H1 (cell line): ENCODE data around the gene MBNL2. TPM values are rescaled to one million over a fixed set of nuclear protein-coding genes. Genes with fewer than 3 reads are reported as not detected.

Experiments used
- CTCF ChIA-PET: fragments of 300-600 bp; sonication (Branson Sonifier 250); formaldehyde crosslinking; loops from one replicate; lab custom pipeline; 2021; ENCODE audit not compliant: partially characterized antibody; lab: Charles Lee
- POLR2A ChIA-PET: fragments of 300-600 bp; sonication (Branson Sonifier 250); formaldehyde crosslinking; loops from one replicate; lab custom pipeline; 2021; ENCODE audit warnings: inconsistent platforms; ENCODE audit not compliant: partially characterized antibody; lab: Charles Lee
- DNase-seq, 2 experiments: peaks; one replicate each; pipeline versions ENCODE4 v3.0.0 to v3.0.0-alpha.2; 2010 to 2022; ENCODE audit warnings: low spot score in 2 of 2, low read depth in 1 of 2, mixed read lengths in 1 of 2
- FAIRE-seq: peaks from 2 replicates; lab custom pipeline; 2011; peaks lifted over from hg19 to GRCh38; lab: Jason Lieb, UNC
- H2AFZ ChIP-seq: 2 replicates; pipeline ENCODE4 v1.8.1; 2012; ENCODE audit warnings: low read length, inconsistent platforms
- H2AK5ac ChIP-seq: 2 replicates; pipeline ENCODE4 v1.6.1; 2013; ENCODE audit warnings: low read depth, low read length
- H2BK120ac ChIP-seq: replicated peaks from 2 replicates; pipeline ENCODE3; 2013; ENCODE audit warnings: low read depth, low read length, inconsistent platforms
- H2BK12ac ChIP-seq: 2 replicates; pipeline ENCODE4 v1.6.1; 2013; ENCODE audit warnings: low read depth, low read length
- H2BK15ac ChIP-seq: 2 replicates; pipeline ENCODE4 v1.6.1; 2013; ENCODE audit warnings: low read length
- H2BK20ac ChIP-seq: 2 replicates; pipeline ENCODE4 v1.6.1; 2013; ENCODE audit warnings: low read length
- H2BK5ac ChIP-seq: 2 replicates; pipeline ENCODE4 v1.6.1; 2013; ENCODE audit warnings: low read depth, low read length
- H3K14ac ChIP-seq: 2 replicates; pipeline ENCODE4 v1.6.1; 2013; ENCODE audit warnings: inconsistent platforms; ENCODE audit not compliant: insufficient read length
- H3K18ac ChIP-seq: 2 replicates; pipeline ENCODE4 v1.6.1; 2013; ENCODE audit warnings: low read length; ENCODE audit errors: extremely low read depth
- H3K23ac ChIP-seq: 2 replicates; pipeline ENCODE4 v1.6.1; 2013; ENCODE audit warnings: inconsistent platforms; ENCODE audit not compliant: insufficient read length
- H3K23me2 ChIP-seq: 2 replicates; pipeline ENCODE4 v1.6.1; 2013; ENCODE audit warnings: low read depth, low read length
- H3K27ac ChIP-seq: 2 replicates; pipeline ENCODE4 v1.6.1; 2011; ENCODE audit warnings: low read depth, low read length, inconsistent platforms
- H3K27me3 ChIP-seq, 4 experiments: replicated peaks in 1 of 4; 1 replicate in 1 of 4; 2 replicates in 3 of 4; pipeline versions ENCODE4 v1.6.1 to v1.8.1; 2011 to 2013; ENCODE audit warnings: low read length in 3 of 4, mild to moderate bottlenecking in 3 of 4, inconsistent platforms in 2 of 4, mixed read lengths in 2 of 4, moderate library complexity in 1 of 4; ENCODE audit not compliant: control insufficient read depth in 3 of 4, insufficient read depth in 3 of 4; ENCODE audit errors: extremely low read depth in 1 of 4
- H3K36me3 ChIP-seq, 4 experiments: 2 replicates each; pipeline versions ENCODE4 v1.6.1 to v1.8.1; 2011 to 2013; ENCODE audit warnings: mild to moderate bottlenecking in 4 of 4, low read length in 3 of 4, moderate library complexity in 2 of 4, control low read depth in 1 of 4, inconsistent platforms in 1 of 4; ENCODE audit not compliant: insufficient read depth in 4 of 4, control insufficient read depth in 2 of 4
- H3K4ac ChIP-seq: replicated peaks from 2 replicates; pipeline ENCODE3; 2013; ENCODE audit warnings: low read length, low read depth, mixed read lengths, inconsistent platforms; ENCODE audit not compliant: insufficient read length
- H3K4me1 ChIP-seq, 4 experiments: replicated peaks in 1 of 4; 1 replicate in 1 of 4; 2 replicates in 3 of 4; pipeline versions ENCODE4 v1.6.1 to v1.8.1; 2011 to 2013; ENCODE audit warnings: low read length in 3 of 4, inconsistent platforms in 2 of 4, mixed read lengths in 1 of 4; ENCODE audit not compliant: insufficient read depth in 4 of 4, control insufficient read depth in 3 of 4
- H3K4me2 ChIP-seq, 2 experiments: 2 replicates each; pipeline versions ENCODE4 v1.6.1 to v1.8.1; 2011 to 2013; ENCODE audit warnings: low read depth in 2 of 2, low read length in 2 of 2, control low read depth in 1 of 2, inconsistent platforms in 1 of 2, mild to moderate bottlenecking in 1 of 2; ENCODE audit not compliant: insufficient read depth in 1 of 2
- H3K4me3 ChIP-seq, 4 experiments: fragments of 200-600, 300-600 bp in 1 of 4; sonication (generic), shearing (Covaris generic), sonication (Bioruptor Twin) in 1 of 4; 2 replicates each; pipeline versions ENCODE4 v1.5.1 to v1.8.1; 2011 to 2016; ENCODE audit warnings: low read length in 4 of 4, low read depth in 3 of 4, control low read depth in 2 of 4, inconsistent platforms in 2 of 4, mild to moderate bottlenecking in 2 of 4, mixed read lengths in 1 of 4, moderate library complexity in 1 of 4; ENCODE audit not compliant: insufficient read depth in 2 of 4; ENCODE audit errors: extremely low read depth in 1 of 4
- H3K56ac ChIP-seq: replicated peaks from 2 replicates; pipeline ENCODE3; 2013; ENCODE audit warnings: low read depth, mild to moderate bottlenecking, mixed read lengths, low read length, inconsistent platforms; ENCODE audit not compliant: insufficient read length
- H3K79me1 ChIP-seq: 2 replicates; pipeline ENCODE4 v1.6.1; 2013; ENCODE audit warnings: low read depth, low read length, control low read depth
- H3K79me2 ChIP-seq, 2 experiments: 2 replicates each; pipeline versions ENCODE4 v1.6.1 to v1.8.1; 2012 to 2013; ENCODE audit warnings: low read length in 2 of 2, mild to moderate bottlenecking in 2 of 2, inconsistent platforms in 1 of 2; ENCODE audit not compliant: insufficient read depth in 2 of 2, control insufficient read depth in 1 of 2
- H3K9ac ChIP-seq, 4 experiments: replicated peaks in 1 of 4; 1 replicate in 1 of 4; 2 replicates in 3 of 4; pipeline versions ENCODE4 v1.6.1 to v1.8.1; 2011 to 2013; ENCODE audit warnings: low read depth in 3 of 4, low read length in 3 of 4, control low read depth in 2 of 4, mild to moderate bottlenecking in 2 of 4, moderate library complexity in 2 of 4, inconsistent platforms in 1 of 4; ENCODE audit errors: extremely low read depth in 1 of 4
- H3K9me3 ChIP-seq, 2 experiments: 2 replicates each; pipeline versions ENCODE4 v1.6.1 to v1.8.1; 2012 to 2013; ENCODE audit warnings: mild to moderate bottlenecking in 2 of 2, moderate library complexity in 2 of 2, control low read depth in 1 of 2, inconsistent platforms in 1 of 2, low read depth in 1 of 2, low read length in 1 of 2, mixed read lengths in 1 of 2; ENCODE audit not compliant: insufficient read depth in 2 of 2
- H4K20me1 ChIP-seq, 2 experiments: replicated peaks in 1 of 2; 2 replicates each; pipeline versions ENCODE3 to v1.8.1; 2011 to 2013; ENCODE audit warnings: inconsistent platforms in 2 of 2, low read length in 2 of 2, mild to moderate bottlenecking in 1 of 2; ENCODE audit not compliant: insufficient read depth in 2 of 2, control insufficient read depth in 1 of 2
- H4K5ac ChIP-seq: 2 replicates; pipeline ENCODE4 v1.6.1; 2013; ENCODE audit warnings: low read length, low read depth, mixed read lengths, inconsistent platforms; ENCODE audit not compliant: insufficient read length
- H4K8ac ChIP-seq: 2 replicates; pipeline ENCODE4 v1.8.0; 2013; ENCODE audit warnings: mild to moderate bottlenecking, moderate library complexity, low read length, inconsistent platforms; ENCODE audit not compliant: insufficient read depth; ENCODE audit errors: extremely low read depth
- H4K91ac ChIP-seq: replicated peaks from 2 replicates; pipeline ENCODE3; 2013; ENCODE audit warnings: low read length, mixed read lengths, inconsistent platforms; ENCODE audit not compliant: insufficient read length
- CHD1 ChIP-seq: IDR thresholded peaks from 2 replicates; pipeline ENCODE4 v1.6.1; 2012; ENCODE audit warnings: low read depth, low read length, improper control_type of control experiment
- GTF2F1 ChIP-seq: IDR thresholded peaks from 2 replicates; pipeline ENCODE4 v1.6.1; 2012; ENCODE audit warnings: low read depth, low read length, improper control_type of control experiment, borderline replicate concordance
- KDM5A ChIP-seq: fragments of 200-600 bp; IDR thresholded peaks from 2 replicates; pipeline ENCODE4 v1.7.1; 2012; ENCODE audit warnings: mild to moderate bottlenecking, low read length, inconsistent platforms, mixed read lengths
- RBBP5 ChIP-seq: IDR thresholded peaks from 2 replicates; pipeline ENCODE4 v1.7.1; 2012; ENCODE audit warnings: low read depth, mild to moderate bottlenecking, inconsistent platforms, low read length, moderate library complexity, borderline replicate concordance
- RFX5 ChIP-seq: IDR thresholded peaks from 2 replicates; pipeline ENCODE4 v1.6.1; 2011; ENCODE audit warnings: low read depth, low read length, improper control_type of control experiment, borderline replicate concordance
- RXRA ChIP-seq: IDR thresholded peaks from 2 replicates; pipeline ENCODE4 v1.6.1; 2011; ENCODE audit warnings: low read depth, mild to moderate bottlenecking, low read length, moderate library complexity; ENCODE audit not compliant: insufficient read depth
- SIN3A ChIP-seq, 2 experiments: IDR thresholded peaks in 1 of 2; conservative IDR thresholded peaks in 1 of 2; 2 replicates each; pipeline ENCODE4 v1.6.1; 2011 to 2012; ENCODE audit warnings: low read length in 2 of 2, improper control_type of control experiment in 1 of 2, low read depth in 1 of 2, mild to moderate bottlenecking in 1 of 2
- SIX5 ChIP-seq: IDR thresholded peaks from 2 replicates; pipeline ENCODE4 v1.6.1; 2011; ENCODE audit warnings: mild to moderate bottlenecking, low read depth, low read length
- SRF ChIP-seq: IDR thresholded peaks from 2 replicates; pipeline ENCODE4 v1.6.1; 2011; ENCODE audit warnings: mild to moderate bottlenecking, low read depth, low read length, moderate library complexity
- SUZ12 ChIP-seq: fragments of 200-600 bp; sonication (generic); IDR thresholded peaks from 2 replicates; pipeline ENCODE4 v1.6.1; 2012; ENCODE audit warnings: mild to moderate bottlenecking, inconsistent platforms, low read length, moderate library complexity, mixed read lengths
- TAF7 ChIP-seq: optimal IDR thresholded peaks from 2 replicates; pipeline ENCODE3; 2011; ENCODE audit warnings: low read depth, mild to moderate bottlenecking, inconsistent platforms, low read length, moderate library complexity, borderline replicate concordance
- TBP ChIP-seq: IDR thresholded peaks from 2 replicates; pipeline ENCODE4 v1.6.1; 2011; ENCODE audit warnings: low read depth, low read length, improper control_type of control experiment
- WGBS, 2 experiments: shearing (Covaris generic) in 1 of 2; methylation state at CpG; one replicate each; pipeline versions ENCODE4 v1.1.6 to v1.1.7; 2013 to 2015; ENCODE audit warnings: low lambda C conversion rate in 2 of 2, mixed read lengths in 2 of 2, inconsistent platforms in 1 of 2, low coverage in 1 of 2, missing lambda C conversion rate in 1 of 2; ENCODE audit not compliant: insufficient replicate concordance in 2 of 2, insufficient coverage in 1 of 2, insufficient read length in 1 of 2; ENCODE audit errors: extremely low coverage in 1 of 2, missing lambda C conversion rate in 1 of 2; 5-methylcytosine and 5-hydroxymethylcytosine counted together
- polyA plus RNA-seq, 7 experiments: library from polyadenylated mRNA; depleted of rRNA in 3 of 7; stranded (reverse) in 5 of 7; unstranded in 2 of 7; fragments of >200 nt in 5 of 7; fragments of 200-250 nt in 2 of 7; gene quantifications; 1 replicate in 5 of 7; 2 replicates in 1 of 7; 4 replicates in 1 of 7; pipeline versions ENCODE4 v1.2.1 to v1.2.3, GENCODE V29; 2011 to 2013; ENCODE audit warnings: missing spikeins in 2 of 7, mixed read lengths in 2 of 7
- total RNA-seq: library from RNA; stranded (reverse); fragmentation: NEBNext Ultra II Directional; extraction: Animal tissue kit (Norgen Biotek cat#: 25700); gene quantifications from 2 replicates; pipeline ENCODE4 v1.2.1, GENCODE V29; 2021

Gene MBNL2
- total and polyA plus RNA-seq, 2 of the 8 experiments (the other 6 are each of a cell fraction or from before 2014, with no cell fraction given) = 1.0 to 2.6 TPM

DNA sequence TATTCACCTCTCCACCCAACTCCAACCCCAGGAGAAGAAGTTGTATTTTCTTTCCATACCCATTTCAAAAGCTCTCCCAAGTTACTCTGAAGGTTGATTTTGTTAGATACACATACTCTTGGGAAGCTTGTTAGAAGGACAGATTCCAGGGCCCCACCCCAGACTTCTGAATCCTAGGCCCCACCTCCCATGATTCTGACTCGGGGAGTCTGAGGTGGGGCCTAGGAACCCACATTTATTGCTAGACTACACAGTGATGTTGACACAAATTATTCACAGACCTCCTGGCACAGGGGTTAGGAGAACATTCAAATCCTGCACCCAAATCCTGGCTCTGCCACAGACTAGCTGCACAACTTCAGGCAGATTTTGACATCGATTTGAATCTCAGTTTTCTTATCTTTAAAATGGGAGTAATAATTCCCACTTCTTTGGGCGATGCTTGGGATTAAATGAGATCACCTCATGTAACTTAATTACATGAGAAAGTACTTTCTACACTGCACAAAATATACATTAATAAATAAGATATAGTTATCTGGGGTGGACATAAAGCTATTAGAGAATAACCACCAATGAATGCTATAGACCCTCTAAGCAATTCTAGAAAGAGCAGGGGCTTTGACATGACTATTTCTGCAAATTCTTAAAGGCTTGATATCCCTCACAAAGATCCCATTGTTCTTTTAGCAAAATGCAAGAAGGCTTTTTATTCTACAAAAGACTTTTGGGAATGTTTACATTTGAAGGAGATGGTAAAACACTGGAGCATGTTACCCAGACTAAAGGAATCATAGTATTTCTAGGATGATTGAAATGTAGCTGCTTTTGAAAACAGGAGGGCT is 18.0 kb downstream of the MBNL2 start:
- peaks cover 0 to 13% (median 5%) of the 10 kb centered on the region in 4 experiments; a peak in 4 of 7 replicates for H3K27me3 ChIP-seq
- H3K79me1 ChIP-seq = no peaks in the 10 kb centered on the region
- H4K91ac ChIP-seq = no peak overlapping the region
- CTCF ChIA-PET = interaction anchor here (0.7 to 2.0 kb wide), 6 partner anchors 16 to 282 kb away, joined by 3 to 7 read pairs (median 3); no protein-coding TSS in a partner anchor
- H3K23me2 ChIP-seq = no peaks in the 10 kb centered on the region
- DNase-seq (no peak), FAIRE-seq (no peak)
- peaks cover 2 to 14% (median 11%) of the 10 kb centered on the region in 4 experiments; a peak in 6 of 7 replicates for H3K4me1 ChIP-seq
- no peak overlapping the region for H3K4me3 ChIP-seq
- H3K36me3 ChIP-seq = no peaks in the 10 kb centered on the region
- no peak overlapping the region for H4K8ac ChIP-seq
- no peak overlapping the region for H2BK120ac ChIP-seq
- H3K18ac ChIP-seq = no peak overlapping the region; the same call in 1 of the 2 replicates
- no peak overlapping the region for H4K5ac ChIP-seq
- H3K27ac ChIP-seq = no peak overlapping the region
- H3K56ac ChIP-seq = no peak overlapping the region
- H3K4ac ChIP-seq = no peak overlapping the region
- H4K20me1 ChIP-seq = no peaks in the 10 kb centered on the region
- H2BK20ac ChIP-seq = no peak overlapping the region
- POLR2A ChIA-PET = interaction anchor here (0.9 kb wide), 1 partner anchor 27 kb away, joined by 3 read pairs; no protein-coding TSS in a partner anchor
- no peak overlapping the region for H2AK5ac ChIP-seq
- H3K79me2 ChIP-seq = no peaks in the 10 kb centered on the region
- no peak overlapping the region for H3K23ac ChIP-seq
- no peak overlapping the region for H2AFZ ChIP-seq
- no peak overlapping the region for H2BK12ac ChIP-seq
- no peak overlapping the region for H2BK5ac ChIP-seq
- 81% methylated on average over 3 of the region's 3 CpGs; no CpG with 5 or more reads in 1 of the 2 experiments for WGBS, 2 experiments
- no peak overlapping the region for H3K9ac ChIP-seq
- H3K9me3 ChIP-seq = no peaks in the 10 kb centered on the region
- no peak overlapping the region for H3K14ac ChIP-seq
- H3K4me2 ChIP-seq = peak overlapping the region; percentile 27 to 60; a peak in 3 of 4 replicates
- H2BK15ac ChIP-seq = no peak overlapping the region
- no peak for TF ChIP-seq RFX5
- no peak for TF ChIP-seq TAF7
- TF ChIP-seq SIX5 = no peak
- no peak for TF ChIP-seq TBP
- TF ChIP-seq RXRA = no peak
- TF ChIP-seq KDM5A = no peak
- TF ChIP-seq SIN3A (conservative IDR thresholded peaks at IDR 0.05 in 1 of 2, IDR thresholded peaks at IDR 0.05 in 1 of 2; ENCODE audit: low read depth in 1 of 2, low read length in 2 of 2) = no peak
- no peak for TF ChIP-seq SRF
- TF ChIP-seq CHD1 = no peak
- no peak for TF ChIP-seq SUZ12
- TF ChIP-seq RBBP5 = no peak
- TF ChIP-seq GTF2F1 = no peak
